Measurements from ENCODE around the gene CCT7. TPM values are rescaled to one million over a fixed set of nuclear protein-coding genes. Genes with fewer than 3 reads are reported as not detected.
"Not testable (repeated sequence)": the region's sequence is repeated elsewhere in the genome, so short reads cannot be mapped to it uniquely, and the experiment has no call there.

The CCT7 gene
- total RNA-seq, 1 donor from 2014 or later = 648 TPM

GRCh38 chr2:73259704-73260337, 25.7 kb downstream of the CCT7 start:
- H3K27me3 Mint-ChIP-seq (ENCODE audit: insufficient read depth) = no peaks in the 10 kb centered on the region
- H3K27ac Mint-ChIP-seq = no peak overlapping the region
- intact Hi-C loops (cut with micrococcal nuclease) = no loop called here
- DNase-seq (ENCODE audit: low spot score) = no peak
- H3K4me3 Mint-ChIP-seq = no peak overlapping the region
- no peaks in the 10 kb centered on the region for H3K9me3 Mint-ChIP-seq
- H3K36me3 Mint-ChIP-seq (ENCODE audit: low read depth) = peaks cover 7% of the 10 kb centered on the region
- no peaks in the 10 kb centered on the region for H3K4me1 Mint-ChIP-seq (ENCODE audit: low read depth)

DNA sequence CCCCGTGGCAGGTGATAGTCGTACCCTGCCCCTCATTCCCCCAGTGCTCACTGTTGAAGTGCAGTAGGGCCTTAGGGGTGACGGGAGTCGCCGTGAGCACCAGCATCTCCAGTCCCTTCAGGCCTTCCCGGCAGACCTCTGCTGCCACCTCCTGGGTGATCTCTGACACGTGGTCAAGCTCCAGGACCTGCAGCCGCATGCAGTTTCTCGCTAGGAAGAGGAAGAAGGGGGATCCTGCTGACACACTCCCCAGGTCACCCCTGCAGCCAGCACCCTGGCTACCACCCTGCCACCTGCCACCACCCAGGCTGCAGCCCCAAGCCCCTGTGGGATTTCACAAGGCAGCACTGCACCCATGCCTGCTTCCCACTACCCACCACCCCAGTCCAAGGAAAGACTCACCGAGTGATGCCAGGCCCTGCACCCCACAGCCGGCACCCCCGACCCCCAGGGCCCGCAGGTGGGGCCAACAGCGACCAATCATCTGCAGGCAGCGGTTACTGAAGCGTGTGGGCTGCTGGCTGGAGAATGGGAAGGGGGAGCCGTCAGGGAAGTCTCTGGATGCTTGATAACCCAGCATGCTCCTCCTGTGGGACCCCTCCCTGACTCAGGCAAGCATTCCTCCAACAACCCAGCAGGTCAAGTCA, 26.4 kb downstream of the CCT7 start:
- Mint-ChIP-seq H3K4me1 (ENCODE audit: low read depth) (no peaks in the 10 kb centered on the region), H3K9me3 (no peaks in the 10 kb centered on the region), H3K27ac (no peak overlapping the region), H3K36me3 (ENCODE audit: low read depth) (peaks cover 7% of the 10 kb centered on the region), H3K4me3 (no peak overlapping the region), H3K27me3 (ENCODE audit: insufficient read depth) (no peaks in the 10 kb centered on the region)
- intact Hi-C loops (cut with micrococcal nuclease) = no loop called here
- DNase-seq (ENCODE audit: low spot score) = no peak

DNA sequence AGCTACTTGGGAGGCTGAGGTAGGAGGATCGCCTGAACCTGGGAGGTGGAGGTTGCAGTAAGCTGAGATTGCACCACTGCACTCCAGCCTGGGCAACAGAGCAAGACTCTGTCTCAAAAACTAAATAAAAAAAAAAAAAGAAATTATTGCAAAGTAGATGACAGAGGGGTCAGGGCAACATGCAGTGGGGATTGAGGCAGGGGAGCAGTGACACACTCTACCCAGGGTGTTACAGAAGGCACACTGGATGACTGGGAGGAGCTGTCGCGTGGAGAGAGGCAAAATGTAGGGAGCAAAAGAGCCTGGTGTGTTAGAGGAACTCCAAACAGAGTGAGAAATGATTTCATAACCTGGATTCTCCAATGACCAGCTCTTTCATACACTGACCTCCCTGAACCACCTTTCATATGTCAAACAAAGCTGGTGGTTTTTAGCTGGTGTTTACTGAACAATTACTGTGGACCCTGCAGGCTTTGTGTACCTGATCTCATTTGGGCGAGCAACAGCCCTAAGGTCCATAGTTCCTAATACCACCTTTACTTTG, 28.1 kb downstream of the CCT7 start:
- H3K36me3 Mint-ChIP-seq (ENCODE audit: low read depth) = peaks cover 7% of the 10 kb centered on the region
- H3K9me3 Mint-ChIP-seq = no peaks in the 10 kb centered on the region
- DNase-seq (ENCODE audit: low spot score) = no peak
- intact Hi-C loops (cut with micrococcal nuclease) = no loop called here
- H3K4me3 Mint-ChIP-seq = no peak overlapping the region
- H3K27me3 Mint-ChIP-seq (ENCODE audit: insufficient read depth) = no peaks in the 10 kb centered on the region
- no peak overlapping the region for H3K27ac Mint-ChIP-seq
- peaks cover 6% of the 10 kb centered on the region for H3K4me1 Mint-ChIP-seq (ENCODE audit: low read depth)

- intact Hi-C loops (cut with micrococcal nuclease); H3K36me3 Mint-ChIP-seq (ENCODE audit: low read depth); H3K4me1 Mint-ChIP-seq (ENCODE audit: low read depth); H3K4me3 Mint-ChIP-seq; H3K27ac Mint-ChIP-seq; H3K27me3 Mint-ChIP-seq (ENCODE audit: insufficient read depth); DNase-seq (ENCODE audit: low spot score); H3K9me3 Mint-ChIP-seq: not testable (repeated sequence)
Observed at GRCh38 chr2:73262691-73263429, 28.8 kb downstream of the CCT7 start.

DNA sequence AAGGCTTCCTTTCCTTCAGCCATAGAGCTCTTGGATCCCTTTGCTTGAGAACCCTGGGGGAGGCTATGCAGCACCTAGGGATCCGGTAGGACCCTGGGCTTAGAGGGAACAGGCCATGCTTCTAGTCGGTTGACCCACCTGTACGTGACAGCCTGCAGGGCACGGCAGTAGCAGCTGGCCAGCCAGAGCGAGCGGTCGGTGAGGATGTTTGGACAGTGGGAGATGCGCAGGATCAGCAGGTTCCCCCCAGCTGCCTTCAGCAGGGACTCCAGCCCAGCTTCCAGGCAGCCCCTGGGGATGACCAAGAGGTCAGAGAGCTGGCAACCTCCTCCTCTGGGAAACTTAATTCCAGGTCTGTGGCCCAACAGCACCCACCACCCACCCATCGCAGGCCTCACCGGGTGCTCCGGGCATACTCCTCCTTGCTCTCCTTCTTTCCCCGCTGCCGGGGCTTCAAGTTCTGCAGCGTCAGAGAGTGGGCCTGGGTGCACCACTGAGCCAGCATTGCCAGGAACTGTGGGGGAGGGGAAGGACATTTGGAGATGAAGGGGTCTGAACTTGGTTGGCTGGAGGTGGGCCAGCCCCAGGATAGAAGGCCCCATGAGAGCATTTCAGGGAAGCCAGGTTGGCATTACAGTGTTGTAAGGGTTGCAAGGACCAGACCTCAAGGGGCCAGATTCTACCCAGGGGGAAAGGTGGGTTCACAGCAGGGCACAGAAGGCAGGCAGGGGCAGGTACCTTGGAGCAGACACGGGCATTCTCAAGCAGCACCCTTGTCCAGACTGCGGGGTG, 29.6 kb downstream of the CCT7 start:
- no peaks in the 10 kb centered on the region for H3K9me3 Mint-ChIP-seq
- H3K27me3 Mint-ChIP-seq (ENCODE audit: insufficient read depth) = no peaks in the 10 kb centered on the region
- DNase-seq (ENCODE audit: low spot score) = no peak
- peaks cover 7% of the 10 kb centered on the region for H3K36me3 Mint-ChIP-seq (ENCODE audit: low read depth)
- H3K4me3 Mint-ChIP-seq = no peak overlapping the region
- intact Hi-C loops (cut with micrococcal nuclease) = no loop called here
- peaks cover 15% of the 10 kb centered on the region for H3K4me1 Mint-ChIP-seq (ENCODE audit: low read depth)
- no peak overlapping the region for H3K27ac Mint-ChIP-seq

DNA sequence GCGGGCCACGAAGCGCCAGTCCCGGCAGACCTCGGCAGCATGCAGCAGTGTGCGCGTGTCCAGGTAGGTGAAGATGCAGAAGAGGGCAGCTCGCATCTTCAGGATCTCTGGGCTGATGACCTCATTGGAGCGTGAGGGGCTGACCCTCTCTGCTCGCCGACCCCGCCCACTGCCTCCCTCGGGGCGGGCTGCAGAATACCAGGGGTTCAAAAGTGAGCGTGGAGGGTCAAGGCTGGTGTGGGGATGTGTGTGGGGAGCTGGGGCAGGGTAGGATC, 30.2 kb downstream of the CCT7 start:
- Mint-ChIP-seq H3K27ac (no peak overlapping the region), H3K36me3 (ENCODE audit: low read depth) (peaks cover 7% of the 10 kb centered on the region), H3K4me3 (no peak overlapping the region), H3K9me3 (no peaks in the 10 kb centered on the region), H3K4me1 (ENCODE audit: low read depth) (peaks cover 15% of the 10 kb centered on the region), H3K27me3 (ENCODE audit: insufficient read depth) (no peaks in the 10 kb centered on the region)
- no peak for DNase-seq (ENCODE audit: low spot score)
- intact Hi-C loops (cut with micrococcal nuclease) = no loop called here

DNA sequence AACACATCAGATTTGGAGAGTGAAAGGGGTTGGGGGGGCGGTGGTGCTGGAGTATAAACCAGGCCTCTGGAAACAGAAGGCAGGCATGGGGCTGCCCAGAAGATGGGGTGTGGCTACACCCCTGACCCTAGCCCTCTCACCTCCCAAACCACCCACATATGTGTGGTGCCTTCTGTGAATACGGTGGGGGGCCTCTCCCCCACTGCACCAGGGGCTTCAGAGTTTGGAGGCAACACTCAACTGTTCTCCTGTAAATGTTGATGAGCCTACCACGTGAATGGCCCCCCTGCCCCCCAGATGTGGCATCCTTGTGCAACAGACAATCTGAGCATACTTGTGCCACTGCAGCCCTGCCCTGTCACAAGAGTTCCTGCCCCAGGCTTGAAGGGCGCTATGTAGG, 30.7 kb downstream of the CCT7 start:
- no peaks in the 10 kb centered on the region for H3K9me3 Mint-ChIP-seq
- intact Hi-C loops (cut with micrococcal nuclease) = no loop called here
- H3K4me3 Mint-ChIP-seq = no peak overlapping the region
- peaks cover 18% of the 10 kb centered on the region for H3K4me1 Mint-ChIP-seq (ENCODE audit: low read depth)
- H3K36me3 Mint-ChIP-seq (ENCODE audit: low read depth) = peaks cover 7% of the 10 kb centered on the region
- H3K27ac Mint-ChIP-seq = no peak overlapping the region
- DNase-seq (ENCODE audit: low spot score) = no peak
- no peaks in the 10 kb centered on the region for H3K27me3 Mint-ChIP-seq (ENCODE audit: insufficient read depth)

- no peak overlapping the region for H3K27ac Mint-ChIP-seq
- H3K36me3 Mint-ChIP-seq (ENCODE audit: low read depth) = peaks cover 9% of the 10 kb centered on the region
- H3K9me3 Mint-ChIP-seq = no peaks in the 10 kb centered on the region
- H3K4me1 Mint-ChIP-seq (ENCODE audit: low read depth) = peaks cover 22% of the 10 kb centered on the region
- DNase-seq (ENCODE audit: low spot score) = no peak
- no peak overlapping the region for H3K4me3 Mint-ChIP-seq
- no peaks in the 10 kb centered on the region for H3K27me3 Mint-ChIP-seq (ENCODE audit: insufficient read depth)
- intact Hi-C loops (cut with micrococcal nuclease) = no loop called here
Observed at GRCh38 chr2:73265298-73266060, 31.4 kb downstream of the CCT7 start.

DNA sequence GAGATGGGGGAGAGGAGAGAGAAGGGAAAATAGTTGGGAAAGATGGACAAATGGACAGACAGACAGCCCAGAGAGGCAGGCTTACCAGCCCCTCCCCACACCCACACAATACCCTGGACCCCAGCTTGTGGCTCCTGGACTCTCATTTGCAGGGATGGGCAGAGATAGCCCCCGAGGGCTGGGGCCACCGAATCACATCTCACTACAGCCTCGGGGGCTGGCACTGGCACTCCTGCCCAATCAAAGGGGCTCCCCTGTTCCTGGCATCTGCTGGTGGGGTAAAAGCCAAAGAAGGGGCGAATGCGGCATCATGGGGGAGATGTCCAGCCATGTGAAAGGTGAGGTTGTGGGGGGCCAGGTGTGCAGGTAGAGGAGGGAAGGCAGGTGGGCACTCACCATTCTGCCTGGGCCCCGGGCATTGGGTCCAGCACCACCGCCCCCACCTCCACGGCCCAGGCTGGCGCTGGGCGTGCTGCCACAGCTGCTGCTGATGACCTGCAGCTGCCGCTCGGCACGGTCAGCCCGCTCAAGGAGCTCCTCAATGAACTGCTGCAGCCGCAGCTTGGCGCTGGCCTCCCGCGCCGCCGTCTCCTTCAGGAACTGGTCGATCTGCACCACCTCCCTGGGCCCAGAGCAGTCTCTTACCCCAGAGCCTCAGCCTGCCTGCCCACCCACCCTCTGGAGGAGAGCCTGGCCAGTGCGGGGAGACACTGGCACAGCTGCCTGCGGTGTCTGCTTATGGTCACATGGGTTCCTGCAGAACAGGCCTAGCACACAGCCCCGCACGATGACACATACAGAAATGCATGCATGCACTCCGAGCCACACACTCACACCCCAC, 32.2 kb downstream of the CCT7 start:
- DNase-seq (ENCODE audit: low spot score) = no peak
- no peak overlapping the region for H3K27ac Mint-ChIP-seq
- intact Hi-C loops (cut with micrococcal nuclease) = no loop called here
- H3K4me1 Mint-ChIP-seq (ENCODE audit: low read depth) = peaks cover 29% of the 10 kb centered on the region
- H3K27me3 Mint-ChIP-seq (ENCODE audit: insufficient read depth) = no peaks in the 10 kb centered on the region
- peaks cover 9% of the 10 kb centered on the region for H3K36me3 Mint-ChIP-seq (ENCODE audit: low read depth)
- no peaks in the 10 kb centered on the region for H3K9me3 Mint-ChIP-seq
- H3K4me3 Mint-ChIP-seq = no peak overlapping the region

DNA sequence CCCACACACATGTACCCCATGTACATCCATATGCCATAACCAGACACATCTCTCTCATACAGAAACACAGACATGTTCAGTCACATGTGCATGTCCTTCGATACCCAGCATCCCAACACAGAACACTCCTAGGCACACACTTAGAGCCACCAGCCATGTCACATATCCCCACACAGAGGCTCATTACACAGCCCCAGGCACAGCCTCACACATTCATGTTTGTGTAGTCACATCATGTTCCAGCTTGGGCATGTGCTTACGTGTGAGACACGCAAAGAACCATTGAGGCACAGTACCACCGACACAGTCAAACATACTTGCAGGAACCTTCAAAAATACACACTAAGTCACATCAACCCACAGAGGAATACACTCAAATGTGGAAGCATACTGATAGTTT, 32.9 kb downstream of the CCT7 start:
- no peaks in the 10 kb centered on the region for H3K27me3 Mint-ChIP-seq (ENCODE audit: insufficient read depth)
- H3K4me1 Mint-ChIP-seq (ENCODE audit: low read depth) = peaks cover 29% of the 10 kb centered on the region
- no peaks in the 10 kb centered on the region for H3K9me3 Mint-ChIP-seq

GRCh38 chr2:73268366-73268829, 34.3 kb downstream of the CCT7 start:
- Mint-ChIP-seq H3K27ac (peak overlapping the region; percentile 35), H3K4me3 (peak overlapping the region; percentile 64), H3K4me1 (ENCODE audit: low read depth) (peaks cover 29% of the 10 kb centered on the region), H3K9me3 (no peaks in the 10 kb centered on the region), H3K36me3 (ENCODE audit: low read depth) (peaks cover 4% of the 10 kb centered on the region), H3K27me3 (ENCODE audit: insufficient read depth) (no peaks in the 10 kb centered on the region)
- intact Hi-C loops (cut with micrococcal nuclease) = no loop called here
- DNase-seq (ENCODE audit: low spot score) = no peak

More for the DNA sequence above, 32.9 kb downstream of the CCT7 start:
- H3K36me3 Mint-ChIP-seq (ENCODE audit: low read depth) = peaks cover 6% of the 10 kb centered on the region
- intact Hi-C loops (cut with micrococcal nuclease) = no loop called here
- no peak overlapping the region for H3K27ac Mint-ChIP-seq
- H3K4me3 Mint-ChIP-seq = no peak overlapping the region
- DNase-seq (ENCODE audit: low spot score) = no peak
